GM13976 (cell line): ENCODE measurements around the gene TMEFF2.

Source experiments
- DNase-seq: peaks from one replicate; pipeline ENCODE4 v3.0.0; 2012; ENCODE audit warnings: low spot score
- CTCF ChIP-seq: IDR thresholded peaks from 2 replicates; pipeline ENCODE4 v1.5.1; 2012; ENCODE audit warnings: borderline replicate concordance, mild to moderate bottlenecking; ENCODE audit not compliant: insufficient read depth; ENCODE audit errors: extremely low read depth, missing control alignments, control extremely low read depth
- in situ Hi-C: fragments of 300-500 bp; cut with MboI; formaldehyde crosslinking; loops from one replicate; pipeline ENCODE4 v1.12.0; 2022; ENCODE audit warnings: low sequenced_read_pairs, mixed read lengths, inconsistent platforms; ENCODE audit not compliant: unreplicated experiment

The TMEFF2 gene

DNA sequence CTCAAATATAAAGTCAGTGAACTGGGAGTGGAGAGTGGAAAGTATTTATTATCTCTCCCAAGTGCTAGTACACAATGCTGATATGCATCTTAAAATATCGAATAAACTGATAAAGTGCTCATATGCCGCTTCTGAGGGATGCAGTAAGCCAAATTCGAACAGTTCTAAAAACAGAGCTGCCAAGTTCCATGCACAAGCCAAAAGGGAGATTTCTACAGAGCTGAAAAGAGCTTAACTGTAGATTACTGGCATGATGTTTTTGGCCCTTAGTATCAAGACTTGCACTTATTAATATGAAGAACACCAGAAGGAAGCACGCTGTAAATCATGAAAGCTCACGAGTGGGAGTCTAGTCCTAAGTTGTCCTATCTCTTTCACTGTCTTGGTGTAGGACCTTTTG lies 7.9 kb downstream of the TMEFF2 start:
- in situ Hi-C loops = no loop called here
- no peak for DNase-seq
- no peak for TF ChIP-seq CTCF

- in situ Hi-C loops = no loop called here
- no peak for TF ChIP-seq CTCF
- no peak for DNase-seq
These were observed 10.4 kb downstream of the TMEFF2 start for GRCh38 chr2:192184349-192184748.

GRCh38 chr2:192183296-192183695 lies 11.4 kb downstream of the TMEFF2 start:
- no peak for DNase-seq
- TF ChIP-seq CTCF = no peak
- in situ Hi-C loops = no loop called here

DNA sequence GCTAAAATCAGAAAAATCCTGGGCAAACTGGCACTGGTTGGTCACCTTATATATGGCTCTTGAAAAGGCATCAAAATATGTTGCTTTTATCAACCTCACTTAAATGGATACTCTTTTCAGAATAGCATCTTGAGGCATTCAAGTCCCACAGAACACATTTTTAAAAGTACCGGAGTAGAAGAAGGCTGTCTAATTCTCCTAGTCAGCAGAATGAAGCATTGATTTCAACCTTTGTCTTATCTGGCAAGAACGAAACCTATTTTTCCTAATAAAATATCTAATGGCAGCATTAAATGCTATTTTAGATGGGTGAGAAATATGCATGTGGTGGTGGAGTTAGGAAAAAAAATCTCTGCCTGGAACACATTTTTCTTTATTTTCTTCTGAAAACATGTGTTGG lies 27.8 kb downstream of the TMEFF2 start:
- TF ChIP-seq CTCF = no peak
- in situ Hi-C loops = loop anchor here (10.0 kb wide), 1 partner anchor 612 kb away; no protein-coding TSS in a partner anchor
- no peak for DNase-seq

DNA sequence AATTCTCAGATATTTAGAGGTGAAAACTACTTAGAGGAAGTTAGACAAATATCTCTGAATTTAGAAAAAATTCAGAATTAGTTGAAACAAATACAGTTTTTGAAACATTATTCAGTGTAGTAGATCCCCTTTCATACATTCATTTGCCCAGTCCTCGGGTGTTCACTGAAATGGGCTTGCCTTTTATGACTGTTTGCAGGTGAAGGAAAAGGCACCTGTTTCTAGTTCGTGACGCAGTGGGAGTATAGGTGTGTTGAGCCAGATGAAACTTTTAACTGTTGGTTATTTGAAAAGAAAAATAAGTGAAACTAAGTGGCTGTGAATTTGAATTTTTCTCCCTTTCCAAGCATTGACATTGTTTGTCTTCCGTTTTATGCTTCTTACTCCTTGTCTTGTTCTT lies 28.9 kb downstream of the TMEFF2 start:
- DNase-seq = no peak
- in situ Hi-C loops = loop anchor here (10.0 kb wide), 1 partner anchor 611 kb away; no protein-coding TSS in a partner anchor
- no peak for TF ChIP-seq CTCF

DNA sequence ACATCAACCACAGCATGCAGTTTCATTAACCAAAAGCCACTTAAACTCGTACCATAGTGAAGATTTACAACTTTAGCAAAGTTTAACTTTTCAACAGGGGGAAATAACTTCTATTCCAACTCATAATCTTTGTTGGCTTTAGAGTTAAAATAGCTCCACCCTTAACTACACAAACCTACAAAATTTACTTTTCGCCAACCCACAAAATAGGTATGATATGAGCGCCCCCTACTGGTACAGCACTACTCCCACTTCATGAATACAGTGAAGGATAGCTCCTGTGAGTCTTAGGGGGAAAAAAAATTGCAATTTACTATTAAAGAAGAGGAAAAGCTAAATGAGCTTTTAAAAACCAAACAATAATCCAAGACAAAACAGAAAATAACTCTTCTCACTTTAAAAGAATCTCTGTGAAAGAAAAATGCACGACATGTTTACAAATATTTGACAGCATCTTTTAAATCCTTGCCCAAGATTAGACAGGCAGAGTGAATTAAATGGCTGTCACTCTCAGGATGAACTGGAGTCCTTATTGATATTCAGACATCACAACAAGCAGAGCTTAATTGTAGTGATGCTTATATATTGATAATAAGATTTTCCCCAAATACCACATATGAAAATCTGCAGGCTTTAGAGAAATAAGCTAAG lies 32.2 kb downstream of the TMEFF2 start:
- in situ Hi-C loops = loop anchor here (5.0 to 10.0 kb wide), 2 partner anchors 350 to 608 kb away; no protein-coding TSS in a partner anchor

More for the DNA sequence above, 32.2 kb downstream of the TMEFF2 start:
- TF ChIP-seq CTCF = peak; percentile 81
- DNase-seq = peak; percentile 2
